ENCODE measurements around the gene SYTL5.
"Not testable (repeated sequence)": the region's sequence is repeated elsewhere in the genome, so short reads cannot be mapped to it uniquely, and the experiment has no call there.

SYTL5 gene

DNA sequence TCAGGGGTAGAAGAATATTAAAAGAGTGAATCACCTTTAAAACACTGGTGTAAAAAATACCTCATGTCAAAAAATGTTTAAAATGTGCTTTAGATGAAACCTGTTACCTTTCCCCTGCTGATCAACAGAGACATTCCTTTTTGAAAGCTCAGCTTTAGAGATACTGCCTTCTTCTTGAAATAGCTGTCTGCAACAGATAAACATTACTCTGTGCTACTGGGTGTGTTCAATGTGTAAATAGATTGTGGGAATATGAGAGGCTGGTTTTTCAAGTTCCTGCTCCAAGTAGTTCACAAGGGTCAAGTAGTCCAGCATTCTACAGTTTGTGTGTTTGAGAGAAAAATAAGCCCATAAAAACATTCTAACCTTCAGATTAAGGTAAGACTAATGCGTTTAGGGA is at the start of gene SYTL5:
Gene SYTL5, plus strand, starts transcription at position 263 of the 400 bp plus-strand sequence. CDS start 27,337 bp downstream, outside the sequence.
- no peak for DNase-seq

- DNase-seq = no peak
Observed at GRCh38 chrX:37958525-37959211, 47.7 kb upstream of the SYTL5 start.

DNA sequence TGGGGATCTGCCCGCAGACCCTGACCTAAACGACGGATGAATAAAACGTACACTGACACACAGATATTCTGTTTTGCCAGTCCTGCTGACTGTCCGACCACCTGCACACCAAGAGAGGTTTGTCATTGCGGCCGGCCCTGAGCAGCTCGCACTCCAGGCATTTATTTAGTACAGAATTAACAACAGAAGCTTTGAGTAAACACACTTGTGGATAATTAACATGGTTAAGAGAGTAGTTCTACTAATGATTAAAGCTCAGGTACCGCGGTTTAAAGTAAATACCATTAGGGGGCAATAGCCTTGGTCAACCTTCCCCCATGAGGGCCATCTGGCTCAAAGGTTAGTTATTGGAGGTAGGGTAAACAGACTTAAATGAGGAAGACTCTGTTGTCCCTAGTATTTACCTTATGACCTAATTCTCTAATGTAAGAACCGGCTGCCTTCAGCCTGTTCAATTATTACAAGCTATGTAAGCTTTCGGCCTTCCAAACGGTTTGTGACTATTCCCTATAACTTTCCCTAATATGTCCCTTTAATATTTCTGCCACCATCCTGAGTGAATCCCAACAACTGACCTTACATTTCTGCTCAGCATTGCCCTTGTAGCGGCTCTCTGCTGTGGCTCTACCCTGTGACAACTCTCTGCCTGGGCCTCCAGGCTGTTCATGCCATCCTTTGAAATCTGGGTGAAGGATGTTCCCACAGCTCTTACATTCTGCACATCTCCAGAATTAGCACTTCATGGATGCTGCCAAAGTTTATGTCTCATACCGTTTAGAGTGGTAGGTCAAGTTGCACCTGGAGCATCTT is 46.9 kb upstream of the SYTL5 start:
- DNase-seq = no peak

DNA sequence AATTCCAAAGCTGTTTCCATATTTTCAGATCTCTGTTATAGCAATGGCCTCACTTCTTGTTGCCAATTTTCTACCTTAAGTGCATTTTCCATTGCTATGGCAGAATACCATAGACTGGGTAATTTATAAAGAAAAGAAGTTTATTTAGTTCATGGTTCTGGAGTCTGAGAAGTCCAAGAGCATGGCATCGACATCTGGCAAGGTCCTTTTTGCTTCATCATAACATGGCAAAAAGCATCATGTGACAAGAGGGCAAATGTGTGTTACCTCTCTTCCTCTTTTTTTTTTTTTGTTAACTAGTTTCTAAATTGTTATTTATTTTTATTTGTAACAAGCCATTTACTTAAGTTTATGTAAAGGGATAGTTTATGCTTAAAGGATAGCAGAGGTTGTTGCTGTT is 45.2 kb upstream of the SYTL5 start:
- DNase-seq = no peak

GRCh38 chrX:37967714-37968113 is 38.6 kb upstream of the SYTL5 start:
- DNase-seq = no peak

- no peak for DNase-seq
Observed at GRCh38 chrX:37975421-37975820, 30.9 kb upstream of the SYTL5 start.

DNA sequence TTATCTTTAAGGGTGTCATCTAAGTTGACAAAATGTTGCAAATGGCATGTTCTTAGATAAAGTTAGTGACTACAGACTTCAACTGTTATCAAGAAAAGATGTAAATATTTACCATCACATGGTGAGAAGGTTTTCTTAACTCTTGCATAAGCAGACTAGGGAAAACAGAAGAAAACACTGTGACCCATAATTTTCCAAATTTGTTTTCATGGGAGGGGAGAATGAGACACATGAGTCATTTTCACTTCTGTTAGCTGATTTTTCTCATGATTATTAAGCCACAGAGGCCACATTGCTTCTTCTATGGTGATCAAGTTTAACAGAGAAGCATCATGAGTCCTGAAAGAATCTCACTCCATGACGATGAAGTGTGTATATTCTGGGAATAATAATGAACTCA is 30.2 kb upstream of the SYTL5 start:
- DNase-seq = no peak

GRCh38 chrX:37984880-37985279 is 21.5 kb upstream of the SYTL5 start:
- no peak for DNase-seq

- DNase-seq = no peak
Observed at GRCh38 chrX:37986893-37987292, 19.5 kb upstream of the SYTL5 start.

DNA sequence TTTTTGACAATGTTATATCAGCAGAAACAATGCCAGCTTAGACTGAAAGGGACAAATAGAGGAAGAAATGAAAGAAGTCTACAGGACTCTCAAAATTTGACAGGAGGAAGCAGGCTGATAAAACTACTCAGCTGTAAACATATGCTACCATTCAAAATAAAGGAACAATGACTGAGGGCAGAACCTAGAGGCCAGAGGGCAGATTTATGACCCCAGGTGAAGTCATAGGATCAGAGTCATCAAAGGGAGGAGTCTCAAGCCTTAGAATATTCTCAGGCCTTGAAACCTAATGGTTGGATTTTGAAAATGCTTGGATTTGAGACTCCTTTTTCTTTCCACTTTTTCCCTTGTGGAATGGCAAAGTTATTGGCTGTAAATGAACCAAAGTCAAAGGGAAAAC is 17.0 kb upstream of the SYTL5 start:
- no peak for DNase-seq

DNA sequence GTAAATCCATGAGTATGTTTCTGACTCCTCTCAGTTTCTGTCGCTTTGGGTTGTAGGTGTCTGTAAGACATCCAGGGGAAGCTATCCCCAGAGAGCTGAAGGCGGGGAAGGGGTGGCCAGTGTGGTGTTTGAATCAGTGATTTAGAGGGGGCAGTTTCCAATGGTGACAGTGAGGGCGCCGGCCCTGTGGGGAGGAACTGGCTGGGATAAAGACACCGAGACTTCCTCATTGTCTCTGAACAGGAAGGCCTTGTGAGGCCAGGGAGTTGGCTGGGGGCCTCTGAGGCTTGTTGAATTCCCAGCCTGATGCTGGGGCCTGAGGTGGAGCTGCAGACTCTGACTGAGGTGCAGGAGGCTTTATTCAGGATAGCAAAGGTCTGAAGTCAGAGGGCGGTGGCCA is 15.1 kb upstream of the SYTL5 start:
- DNase-seq = not testable (repeated sequence)

DNA sequence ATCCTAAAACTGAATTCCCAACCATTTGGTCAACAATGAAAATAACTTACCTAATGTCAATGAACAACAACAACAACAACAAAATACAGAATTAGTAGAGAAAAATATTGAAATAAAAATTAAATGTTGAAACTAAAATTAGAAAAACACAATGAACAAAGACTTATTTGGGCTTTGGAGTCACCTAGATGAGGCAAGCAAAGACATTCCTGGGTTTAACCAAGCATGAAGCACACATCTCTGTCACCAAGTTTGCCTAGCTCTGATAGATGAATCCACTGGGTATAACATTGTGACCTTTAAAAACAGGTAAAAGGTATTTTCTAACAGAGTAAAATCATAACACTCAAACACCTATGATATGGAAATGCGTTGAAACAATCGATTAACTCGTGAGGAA is 13.2 kb upstream of the SYTL5 start:
- no peak for DNase-seq

- no peak for DNase-seq
Observed at GRCh38 chrX:37993837-37994619, 12.3 kb upstream of the SYTL5 start.

DNA sequence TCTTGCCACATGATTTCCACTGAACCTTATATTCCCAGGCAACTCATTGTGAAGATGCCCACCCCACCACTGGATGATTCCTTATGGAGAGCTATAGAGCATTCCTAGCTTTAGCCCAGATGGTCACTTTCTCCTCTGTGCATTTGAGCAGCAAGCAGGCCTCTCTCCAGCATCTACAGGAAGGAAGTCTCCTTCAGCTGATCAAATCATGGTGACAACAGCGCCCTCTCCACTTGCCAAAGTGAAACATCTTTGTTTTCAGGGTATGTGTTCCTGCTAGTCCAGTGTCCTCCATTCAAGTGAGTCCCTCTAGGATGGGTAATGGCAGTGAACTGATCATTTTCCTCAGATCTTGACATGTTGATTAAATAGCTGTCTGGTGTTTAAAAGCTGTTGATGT is 10.9 kb upstream of the SYTL5 start:
- DNase-seq = no peak

- DNase-seq = no peak
Observed at GRCh38 chrX:37997096-37997495, 9.3 kb upstream of the SYTL5 start.

- no peak for DNase-seq
Observed at GRCh38 chrX:37998586-37999262, 7.6 kb upstream of the SYTL5 start.

GRCh38 chrX:38000706-38001105 is 5.6 kb upstream of the SYTL5 start:
- DNase-seq = no peak

DNA sequence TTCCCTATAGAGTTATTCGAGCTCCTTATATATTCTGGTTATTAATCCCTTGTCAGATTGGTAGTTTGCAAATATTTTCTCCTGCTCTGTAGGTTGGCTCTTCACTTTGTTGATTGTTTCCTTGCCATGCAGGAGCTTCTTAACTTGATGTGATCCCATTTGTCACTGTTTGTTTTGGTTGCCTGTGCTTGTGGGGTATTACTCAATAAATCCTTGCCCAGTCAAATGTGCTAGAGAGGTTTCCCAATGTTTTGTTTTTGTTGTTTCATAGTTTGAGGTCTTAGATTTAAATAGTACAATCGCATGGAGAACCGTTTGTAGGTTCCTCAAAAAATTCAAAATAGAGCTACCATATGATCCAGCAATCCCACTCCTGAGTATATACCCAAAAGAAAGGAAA is 2.3 kb upstream of the SYTL5 start:
- no peak for DNase-seq

- DNase-seq = no peak
Observed at GRCh38 chrX:38006778-38007177, 425 bp downstream of the SYTL5 start.

DNA sequence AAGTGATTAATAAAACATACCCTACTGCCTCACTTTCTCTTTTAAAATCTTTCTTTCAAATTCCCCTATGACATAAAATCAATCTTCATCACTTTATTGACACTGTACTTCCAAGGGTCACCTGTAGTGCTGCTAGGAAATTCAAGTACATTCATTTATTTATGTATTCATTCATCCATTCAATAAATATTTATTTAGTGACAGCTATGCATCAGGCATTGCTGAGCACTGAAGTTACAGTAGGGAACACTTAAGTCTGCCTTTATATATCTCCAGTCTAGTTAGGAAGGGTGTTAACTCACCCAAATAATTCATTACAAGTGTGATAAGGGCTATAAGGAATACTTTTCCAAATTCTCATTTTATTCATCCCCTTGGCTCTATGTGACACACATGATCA is 2.3 kb downstream of the SYTL5 start:
- DNase-seq = no peak

DNA sequence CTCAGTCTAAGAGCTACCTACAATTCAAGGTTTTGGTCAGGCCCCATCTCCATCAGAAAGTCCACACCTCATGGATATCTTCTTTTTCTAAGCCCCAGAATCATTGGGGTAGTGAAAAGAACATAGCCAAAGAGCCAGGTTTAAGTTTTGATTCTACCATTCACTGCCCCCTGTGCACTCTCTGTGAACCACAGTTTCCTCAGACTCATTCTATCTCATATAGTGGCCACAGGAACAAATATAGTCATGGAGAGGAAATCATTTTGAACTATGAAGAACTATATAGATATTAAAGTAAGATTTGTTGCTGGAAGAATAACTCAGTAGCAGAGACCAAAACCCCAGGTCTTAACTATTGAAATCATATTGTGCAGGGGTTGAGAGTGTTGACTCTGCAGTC is 3.3 kb downstream of the SYTL5 start:
- no peak for DNase-seq

GRCh38 chrX:38018766-38019425 is 12.5 kb downstream of the SYTL5 start:
- no peak for DNase-seq

DNA sequence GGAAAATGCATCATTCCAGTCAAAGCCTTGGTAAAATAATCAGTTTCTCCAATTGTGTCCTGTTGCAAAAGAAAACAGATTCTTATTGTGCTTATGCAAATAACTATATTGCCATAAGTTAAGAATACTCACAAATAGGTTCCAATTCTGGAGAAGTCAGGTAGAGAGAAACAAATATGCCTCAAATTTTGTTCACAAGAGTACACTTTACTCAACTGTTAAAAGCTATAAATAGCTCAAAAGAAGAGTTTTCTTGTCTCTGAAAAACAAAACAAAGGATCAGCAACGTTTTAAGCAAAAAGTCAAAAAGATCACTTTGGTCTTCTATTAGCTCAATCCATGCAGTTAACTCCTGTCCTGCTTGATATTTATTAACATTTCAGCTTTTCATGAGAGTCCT is 21.9 kb downstream of the SYTL5 start:
- no peak for DNase-seq
